H1 (cell line): Measurements from ENCODE around the gene CEP192. TPM values are rescaled to one million over a fixed set of nuclear protein-coding genes. Genes with fewer than 3 reads are reported as not detected.

Experiments used
- CTCF ChIA-PET: fragments of 300-600 bp; sonication (Branson Sonifier 250); formaldehyde crosslinking; loops from one replicate; lab custom pipeline; 2021; ENCODE audit not compliant: partially characterized antibody; lab: Charles Lee
- POLR2A ChIA-PET: fragments of 300-600 bp; sonication (Branson Sonifier 250); formaldehyde crosslinking; loops from one replicate; lab custom pipeline; 2021; ENCODE audit warnings: inconsistent platforms; ENCODE audit not compliant: partially characterized antibody; lab: Charles Lee
- DNase-seq, 2 experiments: peaks; one replicate each; pipeline versions ENCODE4 v3.0.0 to v3.0.0-alpha.2; 2010 to 2022; ENCODE audit warnings: low spot score in 2 of 2, low read depth in 1 of 2, mixed read lengths in 1 of 2
- FAIRE-seq: peaks from 2 replicates; lab custom pipeline; 2011; peaks lifted over from hg19 to GRCh38; lab: Jason Lieb, UNC
- H2AFZ ChIP-seq: 2 replicates; pipeline ENCODE4 v1.8.1; 2012; ENCODE audit warnings: low read length, inconsistent platforms
- H2AK5ac ChIP-seq: 2 replicates; pipeline ENCODE4 v1.6.1; 2013; ENCODE audit warnings: low read depth, low read length
- H2BK120ac ChIP-seq: replicated peaks from 2 replicates; pipeline ENCODE3; 2013; ENCODE audit warnings: low read depth, low read length, inconsistent platforms
- H2BK12ac ChIP-seq: 2 replicates; pipeline ENCODE4 v1.6.1; 2013; ENCODE audit warnings: low read depth, low read length
- H2BK15ac ChIP-seq: 2 replicates; pipeline ENCODE4 v1.6.1; 2013; ENCODE audit warnings: low read length
- H2BK20ac ChIP-seq: 2 replicates; pipeline ENCODE4 v1.6.1; 2013; ENCODE audit warnings: low read length
- H2BK5ac ChIP-seq: 2 replicates; pipeline ENCODE4 v1.6.1; 2013; ENCODE audit warnings: low read depth, low read length
- H3K14ac ChIP-seq: 2 replicates; pipeline ENCODE4 v1.6.1; 2013; ENCODE audit warnings: inconsistent platforms; ENCODE audit not compliant: insufficient read length
- H3K18ac ChIP-seq: 2 replicates; pipeline ENCODE4 v1.6.1; 2013; ENCODE audit warnings: low read length; ENCODE audit errors: extremely low read depth
- H3K23ac ChIP-seq: 2 replicates; pipeline ENCODE4 v1.6.1; 2013; ENCODE audit warnings: inconsistent platforms; ENCODE audit not compliant: insufficient read length
- H3K23me2 ChIP-seq: 2 replicates; pipeline ENCODE4 v1.6.1; 2013; ENCODE audit warnings: low read depth, low read length
- H3K27ac ChIP-seq: 2 replicates; pipeline ENCODE4 v1.6.1; 2011; ENCODE audit warnings: low read depth, low read length, inconsistent platforms
- H3K27me3 ChIP-seq, 4 experiments: replicated peaks in 1 of 4; 1 replicate in 1 of 4; 2 replicates in 3 of 4; pipeline versions ENCODE4 v1.6.1 to v1.8.1; 2011 to 2013; ENCODE audit warnings: low read length in 3 of 4, mild to moderate bottlenecking in 3 of 4, inconsistent platforms in 2 of 4, mixed read lengths in 2 of 4, moderate library complexity in 1 of 4; ENCODE audit not compliant: control insufficient read depth in 3 of 4, insufficient read depth in 3 of 4; ENCODE audit errors: extremely low read depth in 1 of 4
- H3K36me3 ChIP-seq, 4 experiments: 2 replicates each; pipeline versions ENCODE4 v1.6.1 to v1.8.1; 2011 to 2013; ENCODE audit warnings: mild to moderate bottlenecking in 4 of 4, low read length in 3 of 4, moderate library complexity in 2 of 4, control low read depth in 1 of 4, inconsistent platforms in 1 of 4; ENCODE audit not compliant: insufficient read depth in 4 of 4, control insufficient read depth in 2 of 4
- H3K4ac ChIP-seq: replicated peaks from 2 replicates; pipeline ENCODE3; 2013; ENCODE audit warnings: low read length, low read depth, mixed read lengths, inconsistent platforms; ENCODE audit not compliant: insufficient read length
- H3K4me1 ChIP-seq, 4 experiments: replicated peaks in 1 of 4; 1 replicate in 1 of 4; 2 replicates in 3 of 4; pipeline versions ENCODE4 v1.6.1 to v1.8.1; 2011 to 2013; ENCODE audit warnings: low read length in 3 of 4, inconsistent platforms in 2 of 4, mixed read lengths in 1 of 4; ENCODE audit not compliant: insufficient read depth in 4 of 4, control insufficient read depth in 3 of 4
- H3K4me2 ChIP-seq, 2 experiments: 2 replicates each; pipeline versions ENCODE4 v1.6.1 to v1.8.1; 2011 to 2013; ENCODE audit warnings: low read depth in 2 of 2, low read length in 2 of 2, control low read depth in 1 of 2, inconsistent platforms in 1 of 2, mild to moderate bottlenecking in 1 of 2; ENCODE audit not compliant: insufficient read depth in 1 of 2
- H3K4me3 ChIP-seq, 4 experiments: fragments of 200-600, 300-600 bp in 1 of 4; sonication (generic), shearing (Covaris generic), sonication (Bioruptor Twin) in 1 of 4; 2 replicates each; pipeline versions ENCODE4 v1.5.1 to v1.8.1; 2011 to 2016; ENCODE audit warnings: low read length in 4 of 4, low read depth in 3 of 4, control low read depth in 2 of 4, inconsistent platforms in 2 of 4, mild to moderate bottlenecking in 2 of 4, mixed read lengths in 1 of 4, moderate library complexity in 1 of 4; ENCODE audit not compliant: insufficient read depth in 2 of 4; ENCODE audit errors: extremely low read depth in 1 of 4
- H3K56ac ChIP-seq: replicated peaks from 2 replicates; pipeline ENCODE3; 2013; ENCODE audit warnings: low read depth, mild to moderate bottlenecking, mixed read lengths, low read length, inconsistent platforms; ENCODE audit not compliant: insufficient read length
- H3K79me1 ChIP-seq: 2 replicates; pipeline ENCODE4 v1.6.1; 2013; ENCODE audit warnings: low read depth, low read length, control low read depth
- H3K79me2 ChIP-seq, 2 experiments: 2 replicates each; pipeline versions ENCODE4 v1.6.1 to v1.8.1; 2012 to 2013; ENCODE audit warnings: low read length in 2 of 2, mild to moderate bottlenecking in 2 of 2, inconsistent platforms in 1 of 2; ENCODE audit not compliant: insufficient read depth in 2 of 2, control insufficient read depth in 1 of 2
- H3K9ac ChIP-seq, 4 experiments: replicated peaks in 1 of 4; 1 replicate in 1 of 4; 2 replicates in 3 of 4; pipeline versions ENCODE4 v1.6.1 to v1.8.1; 2011 to 2013; ENCODE audit warnings: low read depth in 3 of 4, low read length in 3 of 4, control low read depth in 2 of 4, mild to moderate bottlenecking in 2 of 4, moderate library complexity in 2 of 4, inconsistent platforms in 1 of 4; ENCODE audit errors: extremely low read depth in 1 of 4
- H3K9me3 ChIP-seq, 2 experiments: 2 replicates each; pipeline versions ENCODE4 v1.6.1 to v1.8.1; 2012 to 2013; ENCODE audit warnings: mild to moderate bottlenecking in 2 of 2, moderate library complexity in 2 of 2, control low read depth in 1 of 2, inconsistent platforms in 1 of 2, low read depth in 1 of 2, low read length in 1 of 2, mixed read lengths in 1 of 2; ENCODE audit not compliant: insufficient read depth in 2 of 2
- H4K20me1 ChIP-seq, 2 experiments: replicated peaks in 1 of 2; 2 replicates each; pipeline versions ENCODE3 to v1.8.1; 2011 to 2013; ENCODE audit warnings: inconsistent platforms in 2 of 2, low read length in 2 of 2, mild to moderate bottlenecking in 1 of 2; ENCODE audit not compliant: insufficient read depth in 2 of 2, control insufficient read depth in 1 of 2
- H4K5ac ChIP-seq: 2 replicates; pipeline ENCODE4 v1.6.1; 2013; ENCODE audit warnings: low read length, low read depth, mixed read lengths, inconsistent platforms; ENCODE audit not compliant: insufficient read length
- H4K8ac ChIP-seq: 2 replicates; pipeline ENCODE4 v1.8.0; 2013; ENCODE audit warnings: mild to moderate bottlenecking, moderate library complexity, low read length, inconsistent platforms; ENCODE audit not compliant: insufficient read depth; ENCODE audit errors: extremely low read depth
- H4K91ac ChIP-seq: replicated peaks from 2 replicates; pipeline ENCODE3; 2013; ENCODE audit warnings: low read length, mixed read lengths, inconsistent platforms; ENCODE audit not compliant: insufficient read length
- CTBP2 ChIP-seq: IDR thresholded peaks from 2 replicates; pipeline ENCODE4 v1.7.0; 2011; ENCODE audit warnings: borderline replicate concordance, mild to moderate bottlenecking, moderate library complexity, mixed read lengths, low read length; ENCODE audit not compliant: insufficient read depth, insufficient read length
- HDAC2 ChIP-seq, 2 experiments: fragments of 300-600 bp in 1 of 2; sonication (generic) in 1 of 2; IDR thresholded peaks; 2 replicates each; pipeline ENCODE4 v1.6.1; 2011 to 2012; ENCODE audit warnings: low read depth in 2 of 2, low read length in 2 of 2, mild to moderate bottlenecking in 2 of 2, moderate library complexity in 2 of 2, borderline replicate concordance in 1 of 2, inconsistent platforms in 1 of 2
- NRF1 ChIP-seq: IDR thresholded peaks from 2 replicates; pipeline ENCODE4 v1.6.1; 2011; ENCODE audit warnings: mild to moderate bottlenecking, low read depth, low read length, improper control_type of control experiment
- TBP ChIP-seq: IDR thresholded peaks from 2 replicates; pipeline ENCODE4 v1.6.1; 2011; ENCODE audit warnings: low read depth, low read length, improper control_type of control experiment
- WGBS, 2 experiments: shearing (Covaris generic) in 1 of 2; methylation state at CpG; one replicate each; pipeline versions ENCODE4 v1.1.6 to v1.1.7; 2013 to 2015; ENCODE audit warnings: low lambda C conversion rate in 2 of 2, mixed read lengths in 2 of 2, inconsistent platforms in 1 of 2, low coverage in 1 of 2, missing lambda C conversion rate in 1 of 2; ENCODE audit not compliant: insufficient replicate concordance in 2 of 2, insufficient coverage in 1 of 2, insufficient read length in 1 of 2; ENCODE audit errors: extremely low coverage in 1 of 2, missing lambda C conversion rate in 1 of 2; 5-methylcytosine and 5-hydroxymethylcytosine counted together
- polyA plus RNA-seq, 7 experiments: library from polyadenylated mRNA; depleted of rRNA in 3 of 7; stranded (reverse) in 5 of 7; unstranded in 2 of 7; fragments of >200 nt in 5 of 7; fragments of 200-250 nt in 2 of 7; gene quantifications; 1 replicate in 5 of 7; 2 replicates in 1 of 7; 4 replicates in 1 of 7; pipeline versions ENCODE4 v1.2.1 to v1.2.3, GENCODE V29; 2011 to 2013; ENCODE audit warnings: missing spikeins in 2 of 7, mixed read lengths in 2 of 7
- total RNA-seq: library from RNA; stranded (reverse); fragmentation: NEBNext Ultra II Directional; extraction: Animal tissue kit (Norgen Biotek cat#: 25700); gene quantifications from 2 replicates; pipeline ENCODE4 v1.2.1, GENCODE V29; 2021

CEP192 gene
- total and polyA plus RNA-seq, 2 of the 8 experiments (the other 6 are each of a cell fraction or from before 2014, with no cell fraction given): 13.4 to 23.1 TPM

DNA sequence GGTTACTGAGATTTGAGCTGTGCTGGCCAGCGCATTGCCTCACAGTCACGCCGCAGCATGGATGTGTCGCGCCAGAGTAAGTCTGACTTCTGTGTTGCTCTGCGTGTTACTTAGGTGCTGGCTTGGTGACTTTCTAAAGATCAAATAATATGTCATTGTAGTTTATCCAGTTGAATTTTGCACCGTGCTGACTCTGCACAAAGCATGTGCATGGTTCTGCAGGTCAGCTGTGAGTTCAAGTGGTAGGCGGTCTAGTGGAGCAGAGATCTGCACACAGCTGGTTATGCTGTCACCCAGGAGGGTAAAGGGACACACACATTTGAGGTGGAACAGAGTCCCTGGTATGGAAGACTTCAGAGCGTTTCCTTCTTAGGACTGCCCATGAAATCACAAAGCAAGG, 105.1 kb downstream of the CEP192 start:
- Histone ChIP-seq H2BK12ac (no peak overlapping the region), H2BK15ac (no peak overlapping the region), H3K14ac (no peak overlapping the region), H4K20me1 (peaks cover 0 to under 1% of the 10 kb centered on the region in 2 experiments), H3K27me3 (no peaks in the 10 kb centered on the region), H3K27ac (no peak overlapping the region), H3K23me2 (no peaks in the 10 kb centered on the region), H3K36me3 (peaks cover 20 to 45% (median 38%) of the 10 kb centered on the region in 4 experiments), H3K4me3 (no peak overlapping the region), H3K9me3 (peaks cover 2 to 10% of the 10 kb centered on the region in 2 experiments; a peak in 1 of 4 replicates), H3K79me2 (no peaks in the 10 kb centered on the region), H2BK20ac (no peak overlapping the region), H2BK5ac (no peak overlapping the region), H3K4me1 (no peaks in the 10 kb centered on the region), H3K9ac (no peak overlapping the region), H2AFZ (no peak overlapping the region), H3K56ac (no peak overlapping the region), H3K4me2 (no peak overlapping the region), H3K4ac (no peak overlapping the region), H4K5ac (no peak overlapping the region), H3K18ac (no peak overlapping the region), H2AK5ac (no peak overlapping the region), H4K91ac (no peak overlapping the region), H3K79me1 (no peaks in the 10 kb centered on the region), H4K8ac (no peak overlapping the region), H2BK120ac (no peak overlapping the region), H3K23ac (no peak overlapping the region)
- WGBS, 2 experiments: 95% methylated on average over 9 of the region's 9 CpGs; no CpG with 5 or more reads in 1 of the 2 experiments
- ChIA-PET POLR2A (no interaction called here), CTCF (no interaction called here)
- no peak for FAIRE-seq
- no peak for DNase-seq
- TF ChIP-seq CTBP2 (no peak), TBP (no peak), HDAC2 (IDR thresholded peaks at IDR 0.05; ENCODE audit: borderline replicate concordance in 1 of 2, low read depth in 2 of 2, low read length in 2 of 2) (no peak), NRF1 (no peak)
